Ovary (tissue), 9 donors: ENCODE data around the gene TMEM14A. TPM values are rescaled to one million over a fixed set of nuclear protein-coding genes. Genes with fewer than 3 reads are reported as not detected.

Experiments
- DNase-seq, 5 donors: peaks; one replicate each; pipeline ENCODE4 v3.0.0-alpha.2; 2019 to 2020
- H3K27ac ChIP-seq, 2 donors: fragments of 200-600 bp; one replicate each; pipeline versions ENCODE4 v1.5.1 to v1.8.0; 2019 to 2022
- H3K27me3 ChIP-seq: fragments of 200-600 bp; one replicate; pipeline ENCODE4 v1.8.0; 2022
- H3K36me3 ChIP-seq: fragments of 200-600 bp; sonication (generic); one replicate; pipeline ENCODE4 v1.5.1; 2019
- H3K4me1 ChIP-seq: one replicate; pipeline ENCODE4 v1.8.1; 2013; ENCODE audit warnings: mild to moderate bottlenecking, moderate library complexity; ENCODE audit not compliant: insufficient read depth
- H3K4me3 ChIP-seq: fragments of 200-600 bp; sonication (generic); one replicate; pipeline ENCODE4 v1.5.1; 2017
- H3K9me3 ChIP-seq, 2 donors: fragments of 200-600 bp in 1 of 2; sonication (generic) in 1 of 2; one replicate each; pipeline versions ENCODE4 v1.5.1 to v1.8.1; 2013 to 2019; ENCODE audit warnings: mild to moderate bottlenecking in 1 of 2, moderate library complexity in 1 of 2
- CTCF ChIP-seq, 3 donors: fragments of 450-650 bp in 2 of 3; fragments of 200-600 bp in 1 of 3; IDR thresholded peaks; one replicate each; pipeline versions ENCODE4 v1.5.1 to v1.8.0; 2016 to 2022; ENCODE audit warnings: antibody characterized with exemption in 3 of 3, mild to moderate bottlenecking in 1 of 3
- EP300 ChIP-seq: sonication (generic); formaldehyde crosslinking; IDR thresholded peaks from one replicate; pipeline ENCODE4 v1.6.1; 2017; ENCODE audit warnings: antibody characterized with exemption
- POLR2A ChIP-seq: fragments of 450-650 bp; IDR thresholded peaks from one replicate; pipeline ENCODE4 v1.6.1; 2017; ENCODE audit warnings: antibody characterized with exemption, mild to moderate bottlenecking, moderate library complexity
- WGBS, 3 donors: extraction: QIAGEN DNeasy Blood & Tissue Kit in 1 of 3; methylation state at CpG; one replicate each; pipeline versions ENCODE4 v1.1.5 to v1.1.7; 2013 to 2017; 5-methylcytosine and 5-hydroxymethylcytosine counted together
- intact Hi-C, 4 donors: fragments of 100-400 bp; cut with DNase I; formaldehyde crosslinking; loops; one replicate each; pipeline versions ENCODE4 v1.11.0 to v1.15.1; 2022 to 2023
- polyA plus RNA-seq, 2 donors: library from polyadenylated mRNA; stranded (reverse); fragments of 200-250 nt in 1 of 2; fragments of 350-450 nt in 1 of 2; fragmentation: Illumina TruSeq in 1 of 2; extraction: RNeasy Lipid Tissue Mini Kit (QIAGEN cat#74804) in 1 of 2; gene quantifications; one replicate each; pipeline ENCODE4 v1.2.3, GENCODE V29; 2013 to 2014
- total RNA-seq, 7 donors: library from RNA; depleted of rRNA in 2 of 7; stranded (reverse); fragments of >200 nt in 2 of 7; fragmentation: NEBNext Ultra II Directional in 3 of 7; extraction: Animal tissue kit (Norgen Biotek cat#: 25700) in 3 of 7; gene quantifications; one replicate each; pipeline versions ENCODE4 v1.1.0 to v1.2.4, GENCODE V29; 2016 to 2023
- donor health status: DM: no; HTN: no; CAD: no; lungs with moderate emphysema.
- donor health status: DM: no; HTN: no; CAD: no.
- donor health status: Bipolar disorder and iron deficiency.
- donor health status: DM: yes; HTN: yes; CAD: no.
- donor health status: DM: no; HTN: no; CAD: no.
- donor health status: DM: yes; HTN: yes; CAD: no.

Gene TMEM14A
- total and polyA plus RNA-seq, 9 donors, result 17.0 to 35.6 (median 25.2) TPM

- intact Hi-C loops, result loop anchor here in 1 of 4 donors (10.0 kb wide), 3 partner anchors 73 to 393 kb away; no protein-coding TSS in a partner anchor
- 87 to 90% (median 89%) methylated on average over 1 of the region's 1 CpG for WGBS, 3 donors
- DNase-seq, result no peak
- peaks cover 9% of the 10 kb centered on the region for H3K4me1 ChIP-seq
- H3K27me3 ChIP-seq, result no peaks in the 10 kb centered on the region
- TF ChIP-seq EP300 (no peak), CTCF (IDR thresholded peaks at IDR 0.05) (no peak), POLR2A (no peak)
- no peak overlapping the region for H3K4me3 ChIP-seq
- H3K36me3 ChIP-seq, result no peaks in the 10 kb centered on the region
- no peaks in the 10 kb centered on the region for H3K9me3 ChIP-seq
- no peak overlapping the region for H3K27ac ChIP-seq
Observed at GRCh38 chr6:52667572-52667971, 3.3 kb upstream of the TMEM14A start.

GRCh38 chr6:52671676-52672075 lies 763 bp downstream of the TMEM14A start:
- peak overlapping the region in 1 of 2 donors; percentile 4 for H3K27ac ChIP-seq
- no peaks in the 10 kb centered on the region for H3K9me3 ChIP-seq
- no peaks in the 10 kb centered on the region for H3K36me3 ChIP-seq
- no peak for TF ChIP-seq EP300
- TF ChIP-seq CTCF (IDR thresholded peaks at IDR 0.05), result no peak
- TF ChIP-seq POLR2A, result no peak
- H3K27me3 ChIP-seq, result no peaks in the 10 kb centered on the region
- peak overlapping the region; percentile 54 for H3K4me3 ChIP-seq
- H3K4me1 ChIP-seq, result peaks cover 9% of the 10 kb centered on the region
- no peak for DNase-seq
- intact Hi-C loops, result no loop called here
- WGBS, 3 donors, result 54 to 63% (median 58%) methylated on average over 9 of the region's 9 CpGs

GRCh38 chr6:52672412-52673025 lies 1.6 kb downstream of the TMEM14A start:
- WGBS, 3 donors, result 90 to 97% (median 95%) methylated on average over 9 of the region's 9 CpGs
- no peaks in the 10 kb centered on the region for H3K36me3 ChIP-seq
- TF ChIP-seq EP300 (no peak), POLR2A (no peak), CTCF (IDR thresholded peaks at IDR 0.05) (no peak)
- no peak overlapping the region for H3K27ac ChIP-seq
- no peak overlapping the region for H3K4me3 ChIP-seq
- no peaks in the 10 kb centered on the region for H3K9me3 ChIP-seq
- no peaks in the 10 kb centered on the region for H3K27me3 ChIP-seq
- H3K4me1 ChIP-seq, result peaks cover 9% of the 10 kb centered on the region
- no peak for DNase-seq
- intact Hi-C loops, result no loop called here

- 75 to 78% (median 77%) methylated on average over 7 of the region's 7 CpGs for WGBS, 3 donors
- no peak for TF ChIP-seq POLR2A
- no peak for TF ChIP-seq CTCF (IDR thresholded peaks at IDR 0.05)
- TF ChIP-seq EP300, result no peak
- H3K27me3 ChIP-seq, result no peaks in the 10 kb centered on the region
- no peak for DNase-seq
- H3K4me3 ChIP-seq, result no peak overlapping the region
- intact Hi-C loops, result no loop called here
- H3K4me1 ChIP-seq, result peaks cover 9% of the 10 kb centered on the region
- H3K9me3 ChIP-seq, result no peaks in the 10 kb centered on the region
- H3K27ac ChIP-seq, result no peak overlapping the region
- H3K36me3 ChIP-seq, result no peaks in the 10 kb centered on the region
Observed at GRCh38 chr6:52674666-52675065, 3.8 kb downstream of the TMEM14A start.
